Calu3 (cell line): ENCODE data around the gene HOXC11. TPM values are rescaled to one million over a fixed set of nuclear protein-coding genes. Genes with fewer than 3 reads are reported as not detected.

Experiments
- BruUV-seq: library from RNA; stranded (reverse); fragments of 400-500 nt; replicated peaks from 2 replicates; lab custom pipeline; 2021; lab: Mats Ljungman, UMichigan
- CTCF ChIA-PET: fragments of 300-600 bp; sonication (Branson Sonifier 250); formaldehyde crosslinking; loops from one replicate; lab custom pipeline; 2022; ENCODE audit warnings: antibody characterized with exemption; lab: Charles Lee
- DNase-seq: peaks from one replicate; pipeline ENCODE4 v3.0.0; 2022
- H3K27ac Mint-ChIP-seq: one replicate; pipeline ENCODE4 v1.8.0; 2022; ENCODE audit warnings: mixed read lengths; ENCODE audit not compliant: unreplicated experiment
- H3K27me3 Mint-ChIP-seq: one replicate; pipeline ENCODE4 v1.8.0; 2022; ENCODE audit warnings: mixed read lengths; ENCODE audit not compliant: unreplicated experiment
- H3K36me3 Mint-ChIP-seq: one replicate; pipeline ENCODE4 v1.8.0; 2022; ENCODE audit warnings: mild to moderate bottlenecking, moderate library complexity, mixed read lengths; ENCODE audit not compliant: insufficient read depth, unreplicated experiment
- H3K4me1 Mint-ChIP-seq: one replicate; pipeline ENCODE4 v1.8.0; 2022; ENCODE audit warnings: mild to moderate bottlenecking, low read depth, mixed read lengths; ENCODE audit not compliant: unreplicated experiment
- H3K4me3 Mint-ChIP-seq: one replicate; pipeline ENCODE4 v1.8.0; 2022; ENCODE audit warnings: mild to moderate bottlenecking, low read depth, moderate library complexity, mixed read lengths; ENCODE audit not compliant: unreplicated experiment
- H3K9me3 Mint-ChIP-seq: one replicate; pipeline ENCODE4 v1.8.0; 2022; ENCODE audit warnings: low read depth, mixed read lengths; ENCODE audit not compliant: unreplicated experiment
- intact Hi-C: fragments of 100-400 bp; cut with micrococcal nuclease; formaldehyde crosslinking; loops from one replicate; pipeline ENCODE4 v1.10.0; 2022; ENCODE audit not compliant: unreplicated experiment
- total RNA-seq: library from RNA; stranded (reverse); gene quantifications from 2 replicates; pipeline ENCODE4 v1.2.3, GENCODE V29; 2022
- TF ChIP-seq, protein P1 (sequence below): fragments of 200-600 bp; IDR thresholded peaks from one replicate; pipeline ENCODE4 v1.8.0; 2022; ENCODE audit warnings: antibody characterized with exemption; ENCODE audit not compliant: unreplicated experiment

Gene HOXC11
- total RNA-seq, 1 experiment from 2014 or later = not detected

DNA sequence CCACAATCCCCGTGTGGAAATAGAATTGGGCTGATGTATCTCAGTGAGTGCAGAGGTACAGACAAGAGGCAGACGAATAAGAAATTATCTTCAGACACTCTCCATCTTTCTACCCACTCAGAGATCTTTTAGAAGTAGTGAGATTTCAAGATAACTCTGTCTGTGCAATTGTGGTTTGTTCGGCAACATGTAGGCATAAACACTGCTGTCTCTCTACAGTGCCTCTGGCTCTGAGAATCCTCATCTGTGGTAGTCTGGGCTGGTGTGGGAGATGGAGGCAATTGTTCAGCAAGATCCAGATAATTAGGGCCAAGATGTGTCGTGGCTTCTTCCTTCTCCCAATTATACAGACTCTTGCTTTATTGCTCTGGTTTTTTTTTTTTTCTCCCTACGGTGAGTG, 31.2 kb upstream of the HOXC11 start:
- CTCF ChIA-PET = interaction anchor here (0.6 to 0.9 kb wide), 2 partner anchors 23 to 261 kb away, joined by 3 read pairs; no protein-coding TSS in a partner anchor
- BruUV-seq = no TSS peak
- Mint-ChIP-seq H3K9me3 (no peaks in the 10 kb centered on the region), H3K27me3 (peaks cover 97% of the 10 kb centered on the region), H3K4me3 (no peak overlapping the region), H3K4me1 (no peaks in the 10 kb centered on the region), H3K36me3 (no peaks in the 10 kb centered on the region), H3K27ac (no peak overlapping the region)
- TF ChIP-seq, protein P1, sequence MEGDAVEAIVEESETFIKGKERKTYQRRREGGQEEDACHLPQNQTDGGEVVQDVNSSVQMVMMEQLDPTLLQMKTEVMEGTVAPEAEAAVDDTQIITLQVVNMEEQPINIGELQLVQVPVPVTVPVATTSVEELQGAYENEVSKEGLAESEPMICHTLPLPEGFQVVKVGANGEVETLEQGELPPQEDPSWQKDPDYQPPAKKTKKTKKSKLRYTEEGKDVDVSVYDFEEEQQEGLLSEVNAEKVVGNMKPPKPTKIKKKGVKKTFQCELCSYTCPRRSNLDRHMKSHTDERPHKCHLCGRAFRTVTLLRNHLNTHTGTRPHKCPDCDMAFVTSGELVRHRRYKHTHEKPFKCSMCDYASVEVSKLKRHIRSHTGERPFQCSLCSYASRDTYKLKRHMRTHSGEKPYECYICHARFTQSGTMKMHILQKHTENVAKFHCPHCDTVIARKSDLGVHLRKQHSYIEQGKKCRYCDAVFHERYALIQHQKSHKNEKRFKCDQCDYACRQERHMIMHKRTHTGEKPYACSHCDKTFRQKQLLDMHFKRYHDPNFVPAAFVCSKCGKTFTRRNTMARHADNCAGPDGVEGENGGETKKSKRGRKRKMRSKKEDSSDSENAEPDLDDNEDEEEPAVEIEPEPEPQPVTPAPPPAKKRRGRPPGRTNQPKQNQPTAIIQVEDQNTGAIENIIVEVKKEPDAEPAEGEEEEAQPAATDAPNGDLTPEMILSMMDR = no peak
- DNase-seq = no peak
- intact Hi-C loops = no loop called here

DNA sequence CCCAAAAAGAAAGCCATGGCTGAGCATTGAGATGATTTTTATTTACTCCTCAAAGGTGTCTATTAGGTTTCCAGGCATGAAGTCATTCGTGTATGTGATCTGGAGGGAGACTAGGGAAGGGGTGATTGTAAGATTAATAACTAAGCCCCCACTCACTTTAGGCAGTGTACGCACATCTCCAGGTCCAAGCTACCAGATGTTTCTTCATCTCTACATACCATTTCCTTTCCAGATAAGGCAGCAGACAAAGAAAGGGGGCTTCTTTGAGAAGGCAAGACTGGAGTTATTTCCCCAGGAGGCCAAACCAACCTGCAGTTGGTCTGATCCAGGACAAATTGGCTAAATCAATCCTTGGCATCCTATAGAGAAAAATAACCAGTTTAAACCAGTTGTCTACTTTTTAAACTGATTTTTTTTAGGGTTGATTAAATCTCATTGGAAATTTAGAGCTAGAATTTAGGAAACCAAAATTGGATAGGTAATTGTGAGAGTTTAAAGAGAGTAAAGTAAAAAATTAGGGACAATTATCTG, 30.4 kb upstream of the HOXC11 start:
- no peak for DNase-seq
- Mint-ChIP-seq H3K9me3 (no peaks in the 10 kb centered on the region), H3K27ac (no peak overlapping the region), H3K4me1 (no peaks in the 10 kb centered on the region), H3K36me3 (no peaks in the 10 kb centered on the region), H3K4me3 (no peak overlapping the region), H3K27me3 (peaks cover 97% of the 10 kb centered on the region)
- intact Hi-C loops = no loop called here
- CTCF ChIA-PET = no interaction called here
- no TSS peak for BruUV-seq
- TF ChIP-seq, protein P1 = no peak

DNA sequence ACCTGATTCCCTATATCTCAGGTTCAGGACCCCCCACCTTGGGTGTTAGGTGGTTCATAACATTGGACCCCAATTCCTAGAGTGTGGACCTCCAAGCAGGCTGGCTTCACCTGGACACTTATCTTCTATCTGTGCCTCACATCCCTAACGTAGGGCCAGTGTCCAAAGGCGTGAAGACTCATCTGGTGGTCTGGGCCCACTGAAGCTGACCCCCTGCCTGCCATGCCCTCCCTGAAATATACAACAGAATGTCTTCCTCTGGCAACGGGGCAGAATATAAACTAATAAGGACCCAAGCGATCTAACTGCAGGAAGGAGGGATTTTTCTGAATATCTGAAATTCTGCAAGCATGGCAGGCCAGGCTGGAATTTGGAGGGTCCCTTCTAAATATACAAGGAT, 28.7 kb upstream of the HOXC11 start:
- H3K4me1 Mint-ChIP-seq = no peaks in the 10 kb centered on the region
- no peak overlapping the region for H3K4me3 Mint-ChIP-seq
- BruUV-seq = no TSS peak
- CTCF ChIA-PET = no interaction called here
- DNase-seq = no peak
- TF ChIP-seq, protein P1 = no peak
- no peaks in the 10 kb centered on the region for H3K36me3 Mint-ChIP-seq
- no peak overlapping the region for H3K27ac Mint-ChIP-seq
- H3K9me3 Mint-ChIP-seq = no peaks in the 10 kb centered on the region
- H3K27me3 Mint-ChIP-seq = peaks cover 99% of the 10 kb centered on the region
- intact Hi-C loops = loop anchor here (2.0 kb wide), 1 partner anchor 177 kb away; no protein-coding TSS in a partner anchor

DNA sequence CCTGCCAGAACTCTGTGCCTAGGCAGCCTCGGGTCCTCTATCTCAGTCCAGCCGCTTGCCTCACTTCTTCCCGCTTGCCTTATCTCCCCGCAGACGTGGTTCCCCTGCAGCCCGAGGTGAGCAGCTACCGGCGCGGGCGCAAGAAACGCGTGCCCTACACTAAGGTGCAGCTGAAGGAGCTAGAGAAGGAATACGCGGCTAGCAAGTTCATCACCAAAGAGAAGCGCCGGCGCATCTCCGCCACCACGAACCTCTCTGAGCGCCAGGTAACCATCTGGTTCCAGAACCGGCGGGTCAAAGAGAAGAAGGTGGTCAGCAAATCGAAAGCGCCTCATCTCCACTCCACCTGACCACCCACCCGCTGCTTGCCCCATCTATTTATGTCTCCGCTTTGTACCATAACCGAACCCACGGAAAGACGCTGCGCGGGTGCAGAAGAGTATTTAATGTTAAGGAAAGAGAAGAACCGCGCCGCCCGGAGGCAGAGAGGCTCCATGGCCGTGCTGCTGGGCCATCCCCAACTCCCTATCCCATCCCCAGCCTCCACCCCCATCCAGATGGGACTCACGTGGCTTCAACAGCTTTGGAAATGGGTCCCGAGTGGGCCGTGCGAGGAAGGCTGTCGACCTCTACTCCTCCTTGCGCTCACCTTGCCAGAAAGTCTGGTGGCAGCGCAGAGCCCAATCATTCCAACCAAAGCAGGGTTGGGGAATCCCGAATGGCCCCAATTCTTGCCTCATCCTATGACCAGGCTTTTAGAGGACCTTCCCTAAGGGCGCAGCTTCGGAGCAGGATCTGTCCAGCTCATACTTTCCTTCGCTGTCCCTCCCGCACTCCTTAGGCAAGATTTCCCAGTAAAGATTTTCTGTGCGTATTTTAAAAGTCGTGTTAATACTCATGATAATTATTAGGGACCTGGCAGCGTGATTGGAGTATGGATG, 27.7 kb upstream of the HOXC11 start:
- TF ChIP-seq, protein P1 = no peak
- Mint-ChIP-seq H3K36me3 (no peaks in the 10 kb centered on the region), H3K4me3 (no peak overlapping the region), H3K27me3 (peaks cover 100% of the 10 kb centered on the region), H3K9me3 (no peaks in the 10 kb centered on the region), H3K4me1 (no peaks in the 10 kb centered on the region), H3K27ac (no peak overlapping the region)
- BruUV-seq = no TSS peak
- no peak for DNase-seq
- intact Hi-C loops = loop anchor here (2.0 kb wide), 1 partner anchor 178 kb away; no protein-coding TSS in a partner anchor
- CTCF ChIA-PET = interaction anchor here (0.5 to 0.6 kb wide), 2 partner anchors 9 to 182 kb away, joined by 3 read pairs; no protein-coding TSS in a partner anchor
